GM08714 (cell line): ENCODE data around the gene CAPN2.

Experiments
- H3K4me3 ChIP-seq: fragments of 200-500 bp; sonication (Bioruptor generic); 2 replicates; pipeline ENCODE4 v1.5.1; 2014; ENCODE audit warnings: mild to moderate bottlenecking, low read length, inconsistent platforms
- ZNF274 ChIP-seq: IDR thresholded peaks from 2 replicates; pipeline ENCODE4 v1.6.1; 2012; ENCODE audit warnings: mild to moderate bottlenecking, low read depth, low read length

CAPN2 gene

DNA sequence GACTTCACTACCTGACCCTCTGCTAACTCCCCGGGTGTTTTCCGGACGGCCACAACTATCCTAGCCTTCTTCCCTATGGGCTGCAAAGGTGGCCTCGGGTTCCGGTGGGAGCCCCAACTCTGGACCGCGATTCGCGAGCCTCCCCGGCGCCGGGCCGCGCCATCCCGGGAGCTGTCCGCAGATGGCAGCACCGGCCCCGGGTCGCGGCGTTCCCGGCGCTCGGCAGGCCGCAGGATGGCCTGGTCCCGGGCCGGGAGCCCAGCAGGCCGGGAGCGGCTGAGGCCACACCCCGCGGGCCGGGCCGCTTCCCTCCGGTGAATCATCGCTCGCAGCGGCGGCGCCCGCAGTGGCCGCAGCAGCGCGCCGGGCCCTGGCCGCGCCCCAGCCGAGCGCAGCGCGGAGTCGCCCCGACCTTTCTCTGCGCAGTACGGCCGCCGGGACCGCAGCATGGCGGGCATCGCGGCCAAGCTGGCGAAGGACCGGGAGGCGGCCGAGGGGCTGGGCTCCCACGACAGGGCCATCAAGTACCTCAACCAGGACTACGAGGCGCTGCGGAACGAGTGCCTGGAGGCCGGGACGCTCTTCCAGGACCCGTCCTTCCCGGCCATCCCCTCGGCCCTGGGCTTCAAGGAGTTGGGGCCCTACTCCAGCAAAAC is at the start of gene CAPN2:
TSS of gene CAPN2 (plus strand) at position 346 of the 656 bp plus-strand sequence. CDS start at position 448, 102 bp downstream.
- H3K4me3 ChIP-seq, result peak within 1 kb of the TSS; percentile 54; the same call in 1 of the 2 replicates
- TF ChIP-seq ZNF274, result no peak

DNA sequence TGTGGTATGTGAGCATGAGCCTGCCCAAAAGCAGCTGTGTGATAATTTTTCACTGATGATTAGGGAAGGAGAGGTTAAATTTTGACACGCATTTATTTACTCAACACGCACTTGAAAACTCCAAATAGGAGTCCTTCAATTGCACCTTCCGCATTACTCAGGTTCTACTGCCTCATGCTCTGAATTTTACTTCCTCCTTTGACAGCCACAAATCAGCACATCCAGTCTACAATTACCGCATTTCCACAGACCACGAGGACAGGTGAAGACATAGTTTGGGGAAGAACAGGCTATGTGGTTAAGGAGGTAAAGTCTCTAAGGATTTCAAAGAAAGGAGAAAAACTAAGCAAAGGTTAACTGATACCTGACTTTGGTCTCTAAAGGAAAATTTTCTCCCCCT is 49.4 kb upstream of the CAPN2 start:
- no peak for TF ChIP-seq ZNF274
- H3K4me3 ChIP-seq, result no peak overlapping the region

DNA sequence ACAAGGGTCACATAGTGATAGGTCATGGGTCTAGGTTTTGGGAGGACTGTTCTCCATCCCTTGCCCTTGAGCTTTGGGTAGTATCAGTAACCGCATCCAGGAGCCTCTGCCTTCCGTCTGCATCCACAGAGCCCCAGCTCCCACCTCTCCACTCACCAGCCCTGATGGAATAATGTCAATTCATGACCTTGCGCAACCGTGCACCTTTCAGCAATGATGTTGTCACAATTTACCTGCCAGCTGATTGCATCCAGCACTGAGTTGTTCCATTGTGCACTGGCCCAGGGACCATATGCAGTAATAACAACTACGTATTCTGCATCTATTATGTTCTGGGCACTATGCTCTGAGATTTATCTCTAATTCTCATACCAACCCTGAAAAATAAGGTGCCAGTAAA is 48.2 kb upstream of the CAPN2 start:
- TF ChIP-seq ZNF274, result no peak
- no peak overlapping the region for H3K4me3 ChIP-seq

DNA sequence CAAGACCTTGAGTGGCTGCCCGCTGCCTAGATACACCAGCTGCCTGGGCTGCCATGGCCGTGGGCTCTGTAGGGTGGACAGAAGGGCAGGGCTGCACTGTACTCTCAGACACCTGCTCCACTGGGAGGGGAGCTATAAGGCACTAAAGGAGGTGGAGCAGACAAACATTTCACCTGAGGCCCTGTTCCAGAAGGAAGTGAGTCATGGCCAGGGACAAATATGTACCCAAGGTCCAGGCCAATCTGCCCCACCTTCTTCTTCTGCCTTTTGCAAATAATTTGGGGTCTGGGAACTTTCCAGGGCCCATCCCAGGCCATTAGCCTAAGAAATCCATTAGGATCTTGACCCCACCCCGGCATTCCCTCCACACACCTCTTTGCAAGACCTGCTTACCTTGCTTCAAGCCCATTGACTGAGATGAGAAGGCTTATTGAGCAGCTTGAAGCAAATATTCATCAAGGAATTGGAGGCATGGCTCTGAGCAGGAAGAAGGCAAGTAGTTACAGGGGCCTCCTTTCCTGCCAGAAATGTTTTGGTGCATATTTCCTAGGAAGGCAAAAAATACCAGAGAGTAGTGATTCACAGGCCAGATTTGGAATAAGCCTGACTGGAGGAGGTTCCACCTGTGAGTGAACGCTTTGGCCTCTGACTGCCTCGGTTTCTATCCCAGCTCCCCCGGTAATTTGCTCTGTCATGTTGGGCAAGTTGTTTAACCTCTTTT is 46.6 kb upstream of the CAPN2 start, which contains the start of gene CAPN8:
TSS of gene CAPN8 (minus strand) at position 110 of the 721 bp plus-strand sequence. CDS start at position 55, 55 bp downstream.
- no peak within 1 kb of the TSS for H3K4me3 ChIP-seq
- no peak for TF ChIP-seq ZNF274

DNA sequence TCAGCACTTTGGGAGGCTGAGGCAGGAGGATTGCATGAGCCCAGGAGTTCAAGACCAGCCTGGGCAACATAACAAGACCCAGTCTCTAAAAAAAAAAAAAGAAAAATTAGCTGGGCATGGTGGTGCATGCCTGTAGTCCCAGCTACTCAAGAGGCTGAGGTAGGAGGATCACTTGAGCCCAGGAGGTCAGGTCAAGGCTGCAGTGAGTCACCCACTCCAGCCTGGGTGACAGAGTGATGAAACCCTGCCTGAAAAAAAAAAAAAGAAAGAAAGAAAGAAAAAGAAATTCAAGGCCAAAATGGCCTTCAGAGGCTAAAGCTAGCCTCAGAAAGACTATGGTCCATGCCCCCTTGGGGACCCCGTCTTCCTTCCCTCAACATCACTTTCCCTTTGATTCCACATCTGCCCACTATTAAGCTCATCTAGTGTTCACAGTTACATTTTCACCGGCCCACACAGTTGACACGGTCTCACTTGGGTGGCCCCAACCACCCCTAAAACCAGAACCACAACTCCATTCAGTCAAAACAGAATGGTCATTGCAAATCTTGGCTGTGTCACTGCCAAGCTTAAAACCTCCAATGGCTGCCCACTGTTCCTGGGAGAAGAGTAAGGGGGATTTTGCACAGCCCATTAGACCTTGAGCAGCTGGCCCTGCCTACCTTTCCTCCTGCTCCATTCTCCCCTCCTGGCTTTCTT is 44.7 kb upstream of the CAPN2 start:
- H3K4me3 ChIP-seq, result no peak overlapping the region

DNA sequence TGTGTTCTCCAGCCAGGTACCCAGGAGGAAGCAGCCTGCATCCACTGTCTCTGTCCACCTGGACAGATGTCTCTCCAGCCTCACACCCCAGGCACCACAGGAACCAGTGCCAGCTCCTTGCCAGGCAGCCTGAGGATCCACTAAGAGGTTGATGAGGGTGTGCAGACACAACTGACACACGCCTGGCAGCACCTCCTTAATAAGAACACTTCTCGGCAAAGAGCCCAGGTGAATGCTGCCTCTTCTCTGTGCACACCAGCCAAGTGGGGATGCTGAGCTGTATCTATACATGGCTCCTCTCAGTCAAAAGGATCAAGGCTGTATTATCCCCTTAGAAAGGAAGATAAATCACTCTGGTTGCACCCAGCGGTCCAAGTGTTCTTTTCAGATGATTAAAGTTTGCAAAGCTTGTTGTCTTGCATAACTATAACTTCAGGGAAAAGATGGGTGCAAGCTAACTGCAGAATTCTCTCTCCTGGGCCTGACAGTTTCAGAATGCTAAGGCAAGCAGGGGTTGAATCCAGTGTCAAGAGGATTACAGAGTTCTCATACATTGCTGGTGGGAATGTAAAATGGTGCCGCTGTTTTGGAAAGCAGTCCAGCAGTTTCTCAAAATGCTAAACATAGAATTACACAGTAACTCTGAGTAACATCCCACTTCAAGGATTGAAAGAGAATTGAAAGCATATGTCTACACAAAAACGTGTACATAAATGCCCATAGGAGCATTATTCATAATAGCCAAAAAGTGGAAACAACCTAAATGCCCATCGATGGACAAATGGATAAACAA is 43.1 kb upstream of the CAPN2 start:
- no peak overlapping the region for H3K4me3 ChIP-seq
- TF ChIP-seq ZNF274, result no peak

More for the DNA sequence above, 44.7 kb upstream of the CAPN2 start:
- TF ChIP-seq ZNF274, result no peak

DNA sequence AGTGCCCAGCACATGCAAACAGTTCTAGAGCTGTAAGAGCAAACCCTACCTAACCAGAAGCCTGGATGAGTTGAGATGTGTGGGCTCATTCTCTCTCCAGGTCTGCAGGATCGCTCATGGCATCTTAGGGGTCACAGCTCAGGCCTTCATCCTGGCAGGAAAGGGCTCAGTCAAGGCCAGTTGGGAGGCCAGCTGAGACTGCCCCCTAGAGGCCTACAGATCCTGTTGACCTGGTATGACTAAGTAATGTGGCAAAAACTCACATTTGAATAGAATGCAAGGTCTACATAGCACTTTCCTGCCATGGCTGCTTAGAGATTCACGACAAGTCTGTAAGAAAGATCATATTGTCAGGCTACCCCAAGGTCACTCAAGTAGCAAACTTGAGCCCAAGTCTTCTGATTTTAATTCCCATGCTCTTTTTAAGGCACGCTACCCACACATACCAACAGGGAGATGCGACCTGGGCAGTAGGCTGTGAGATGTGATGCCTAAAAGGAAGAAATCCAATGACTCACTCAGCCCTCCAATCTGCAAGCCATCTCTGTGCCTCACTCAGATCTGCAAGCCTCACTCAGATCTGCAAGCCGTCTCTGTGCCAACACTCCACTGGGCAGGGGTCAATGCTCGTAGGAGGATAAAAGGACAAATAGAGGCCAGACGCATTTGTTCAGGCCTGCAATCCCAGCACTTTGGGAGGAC is 41.7 kb upstream of the CAPN2 start:
- TF ChIP-seq ZNF274, result no peak
- no peak overlapping the region for H3K4me3 ChIP-seq

DNA sequence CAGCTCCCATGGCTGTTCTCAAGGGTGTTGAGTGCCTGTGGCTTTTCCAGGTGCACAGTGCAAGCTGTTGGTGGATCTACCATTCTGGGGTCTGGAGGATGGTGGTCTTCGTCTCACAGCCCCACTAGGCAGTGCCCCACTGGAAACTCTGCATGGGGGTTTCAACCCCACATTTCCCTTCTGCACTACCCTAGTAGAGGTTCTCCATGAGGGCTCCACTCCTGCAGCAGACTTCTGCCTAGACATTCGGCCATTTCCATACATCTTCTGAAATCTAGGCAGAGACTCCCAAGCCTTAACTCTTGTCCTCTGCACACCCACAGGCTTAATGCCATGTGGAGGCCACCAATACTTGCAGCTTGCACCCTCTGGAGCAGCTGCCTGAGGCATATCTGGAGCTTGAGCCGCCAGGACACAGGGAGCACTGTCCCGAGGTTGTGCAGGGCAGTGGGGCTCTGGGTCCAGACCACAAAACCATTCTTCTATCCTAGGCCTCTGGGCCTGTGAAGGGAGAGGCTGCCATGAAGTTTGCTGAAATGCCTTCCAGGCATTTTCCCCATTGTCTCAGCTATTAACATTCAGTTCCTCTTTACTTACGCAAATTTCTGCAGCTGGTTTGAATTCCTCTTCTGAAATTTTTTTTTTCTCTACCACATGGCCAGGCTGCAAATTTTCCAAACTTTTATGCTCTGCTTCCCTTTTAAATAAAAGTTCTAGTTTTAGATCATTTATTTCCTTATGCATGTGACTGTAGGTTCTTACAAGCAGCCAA is 38.0 kb upstream of the CAPN2 start:
- H3K4me3 ChIP-seq, result no peak overlapping the region
- no peak for TF ChIP-seq ZNF274

DNA sequence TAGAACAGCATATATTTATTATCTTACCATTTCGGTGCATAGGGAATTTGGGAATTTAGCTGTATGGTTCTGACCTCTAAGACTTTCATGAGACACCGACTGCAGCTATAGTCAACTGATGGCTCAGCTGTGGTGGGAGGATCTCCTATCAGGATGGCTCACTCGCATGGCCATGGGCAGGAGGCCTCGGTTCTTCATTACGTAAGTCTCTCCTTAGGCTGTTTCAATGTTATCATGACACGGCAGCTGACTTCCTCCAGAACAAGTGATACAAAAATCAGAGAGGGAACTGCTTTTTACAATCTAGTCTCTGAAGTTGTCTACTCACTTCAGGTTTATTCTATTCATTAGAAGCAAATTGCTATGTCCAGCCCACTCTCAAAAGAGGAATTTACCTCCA is 33.5 kb upstream of the CAPN2 start:
- TF ChIP-seq ZNF274, result no peak
- no peak overlapping the region for H3K4me3 ChIP-seq

DNA sequence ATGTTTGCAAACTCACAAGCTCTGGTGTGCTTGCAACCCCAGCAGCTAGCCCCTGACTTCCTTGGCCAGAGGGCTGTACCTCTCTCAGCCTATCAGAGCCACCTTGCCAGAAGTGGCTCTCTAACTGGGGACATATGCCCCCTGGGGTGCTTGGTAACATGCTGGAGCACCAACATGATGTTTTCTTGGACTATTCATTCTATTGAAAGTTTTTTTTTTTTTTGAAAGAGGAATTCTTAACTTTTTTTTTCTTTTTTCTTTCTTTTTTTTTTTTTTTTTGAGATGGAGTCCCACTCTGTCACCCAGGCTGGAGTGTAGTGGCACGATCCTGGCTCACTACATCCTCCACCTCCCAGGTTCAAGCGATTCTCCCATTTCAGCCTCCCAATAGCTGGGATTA is 32.2 kb upstream of the CAPN2 start:
- TF ChIP-seq ZNF274, result no peak
- H3K4me3 ChIP-seq, result no peak overlapping the region

DNA sequence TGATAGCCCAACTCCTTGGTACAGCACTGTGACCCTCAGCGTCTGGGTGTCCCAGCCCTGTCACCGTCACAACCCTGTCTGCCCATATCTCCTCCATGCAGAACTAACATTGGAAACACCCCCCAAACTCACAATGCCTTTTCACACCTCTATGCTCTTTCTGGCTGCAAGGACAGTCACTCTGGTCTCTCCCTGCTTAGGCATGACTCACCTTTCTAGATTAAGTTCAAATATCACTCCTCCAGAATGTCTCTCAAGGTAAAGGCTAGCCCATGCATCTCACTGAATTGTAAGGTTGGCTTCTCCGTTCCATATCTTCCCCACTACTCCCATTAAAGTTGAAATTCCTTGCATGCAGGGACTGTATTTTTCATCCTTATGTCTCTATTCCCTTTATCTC is 29.8 kb upstream of the CAPN2 start:
- no peak for TF ChIP-seq ZNF274
- H3K4me3 ChIP-seq, result no peak overlapping the region

DNA sequence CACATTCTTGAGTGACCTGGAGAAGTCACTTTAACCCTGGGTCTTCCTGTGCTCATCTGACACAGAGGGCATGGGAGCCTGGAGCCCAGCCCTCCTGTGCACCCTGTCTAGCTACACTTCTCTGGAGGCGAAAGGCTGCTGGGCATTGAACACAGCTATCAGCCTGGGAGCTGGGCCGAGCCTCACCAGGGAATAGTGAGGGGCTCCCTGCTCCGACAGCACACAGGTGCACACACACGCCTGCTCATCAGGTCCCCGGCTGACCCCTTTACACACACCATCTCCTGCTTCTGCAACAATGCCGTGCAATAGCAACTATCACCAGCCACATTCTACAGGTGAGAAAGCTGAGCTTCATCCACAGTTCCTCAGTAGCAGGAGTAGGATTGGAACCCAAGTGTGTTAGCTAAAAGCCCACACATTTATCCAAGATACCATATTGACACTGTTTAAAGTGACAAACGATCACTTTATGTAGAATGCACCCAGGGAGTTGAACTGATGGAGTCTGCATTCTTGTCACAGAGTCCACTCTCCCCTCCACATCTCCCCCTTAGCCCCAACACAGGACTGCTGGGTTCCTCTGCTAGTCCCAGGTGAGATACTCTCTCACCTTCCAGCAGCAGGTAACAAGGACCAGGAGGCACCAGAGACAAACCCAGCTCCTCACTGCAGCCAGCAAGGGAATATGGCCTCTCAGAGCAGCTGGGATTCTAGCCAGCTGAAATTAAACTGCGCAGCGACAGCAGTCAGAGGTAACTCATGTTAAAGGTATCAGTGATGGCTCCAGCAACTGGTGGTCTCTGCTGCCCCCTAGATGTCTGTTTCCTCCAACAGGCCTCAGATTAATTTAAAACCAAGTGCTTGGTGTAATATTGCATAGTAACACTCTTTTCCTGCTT is 28.5 kb upstream of the CAPN2 start:
- TF ChIP-seq ZNF274, result no peak
- no peak overlapping the region for H3K4me3 ChIP-seq
